22Rv1 (cell line): ENCODE data around the gene RGS6.

Experiments used
- ZFX ChIP-seq: fragments of 450-650 bp; IDR thresholded peaks from 2 replicates; pipeline ENCODE4 v1.6.1; 2017; ENCODE audit warnings: antibody characterized with exemption, borderline replicate concordance
- TF ChIP-seq, protein P1 (sequence below): fragments of 450-650 bp; IDR thresholded peaks from 2 replicates; pipeline ENCODE4 v1.5.1; 2017; ENCODE audit warnings: mild to moderate bottlenecking

GRCh38 chr14:72512925-72513324 is 580.7 kb downstream of the RGS6 start:
- TF ChIP-seq, protein P1, sequence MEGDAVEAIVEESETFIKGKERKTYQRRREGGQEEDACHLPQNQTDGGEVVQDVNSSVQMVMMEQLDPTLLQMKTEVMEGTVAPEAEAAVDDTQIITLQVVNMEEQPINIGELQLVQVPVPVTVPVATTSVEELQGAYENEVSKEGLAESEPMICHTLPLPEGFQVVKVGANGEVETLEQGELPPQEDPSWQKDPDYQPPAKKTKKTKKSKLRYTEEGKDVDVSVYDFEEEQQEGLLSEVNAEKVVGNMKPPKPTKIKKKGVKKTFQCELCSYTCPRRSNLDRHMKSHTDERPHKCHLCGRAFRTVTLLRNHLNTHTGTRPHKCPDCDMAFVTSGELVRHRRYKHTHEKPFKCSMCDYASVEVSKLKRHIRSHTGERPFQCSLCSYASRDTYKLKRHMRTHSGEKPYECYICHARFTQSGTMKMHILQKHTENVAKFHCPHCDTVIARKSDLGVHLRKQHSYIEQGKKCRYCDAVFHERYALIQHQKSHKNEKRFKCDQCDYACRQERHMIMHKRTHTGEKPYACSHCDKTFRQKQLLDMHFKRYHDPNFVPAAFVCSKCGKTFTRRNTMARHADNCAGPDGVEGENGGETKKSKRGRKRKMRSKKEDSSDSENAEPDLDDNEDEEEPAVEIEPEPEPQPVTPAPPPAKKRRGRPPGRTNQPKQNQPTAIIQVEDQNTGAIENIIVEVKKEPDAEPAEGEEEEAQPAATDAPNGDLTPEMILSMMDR: no peak
- no peak for TF ChIP-seq ZFX
